Stimulated activated CD8-positive, alpha-beta memory T cell treated with anti-CD3 and anti-CD28 coated beads, Interleukin-4, amount 100 ng/mL, for 48 hours (primary cell): ENCODE results near the gene LGR6.

Source experiments
- DNase-seq: peaks from one replicate; pipeline ENCODE4 v3.0.0-alpha.2; 2020

Gene LGR6

GRCh38 chr1:202272103-202272845 lies 78.7 kb downstream of the LGR6 start:
- DNase-seq: no peak

GRCh38 chr1:202274611-202275010 lies 81.0 kb downstream of the LGR6 start:
- DNase-seq: peak; percentile 69

- DNase-seq: no peak
Observed at GRCh38 chr1:202275061-202275770, 81.6 kb downstream of the LGR6 start.

GRCh38 chr1:202276081-202276715 lies 82.6 kb downstream of the LGR6 start:
- no peak for DNase-seq

- no peak for DNase-seq
Observed at GRCh38 chr1:202276920-202277319, 83.3 kb downstream of the LGR6 start.

- DNase-seq: no peak
Observed at GRCh38 chr1:202278751-202279150, 85.2 kb downstream of the LGR6 start.

- no peak for DNase-seq
Observed at GRCh38 chr1:202279806-202280205, 86.2 kb downstream of the LGR6 start.

GRCh38 chr1:202280595-202280994 lies 87.0 kb downstream of the LGR6 start:
- DNase-seq: no peak

- DNase-seq: no peak
Observed at GRCh38 chr1:202281316-202282024, 87.9 kb downstream of the LGR6 start.

- DNase-seq: no peak
Observed at GRCh38 chr1:202282025-202282371, 88.4 kb downstream of the LGR6 start.

- DNase-seq: no peak
Observed at GRCh38 chr1:202282596-202283283, 89.1 kb downstream of the LGR6 start.

- DNase-seq: no peak
Observed at GRCh38 chr1:202283379-202283844, 89.8 kb downstream of the LGR6 start.

GRCh38 chr1:202283991-202284390 lies 90.4 kb downstream of the LGR6 start:
- no peak for DNase-seq

GRCh38 chr1:202285908-202286307 lies 92.3 kb downstream of the LGR6 start:
- DNase-seq: no peak

GRCh38 chr1:202286622-202287097 lies 93.1 kb downstream of the LGR6 start:
- no peak for DNase-seq

- DNase-seq: no peak
Observed at GRCh38 chr1:202287196-202287595, 93.6 kb downstream of the LGR6 start.

GRCh38 chr1:202288177-202288576 lies 94.6 kb downstream of the LGR6 start:
- no peak for DNase-seq

GRCh38 chr1:202289009-202289408 lies 95.4 kb downstream of the LGR6 start:
- no peak for DNase-seq

GRCh38 chr1:202291001-202291400 lies 97.4 kb downstream of the LGR6 start:
- no peak for DNase-seq

GRCh38 chr1:202291961-202292712 lies 98.5 kb downstream of the LGR6 start:
- DNase-seq: no peak

GRCh38 chr1:202292773-202293172 lies 99.2 kb downstream of the LGR6 start:
- DNase-seq: no peak

- DNase-seq: no peak
Observed at GRCh38 chr1:202293569-202293968, 100.0 kb downstream of the LGR6 start.
